GM21515 (cell line): Measurements from ENCODE around the gene UNC45B.
"Not testable (repeated sequence)": the region's sequence is repeated elsewhere in the genome, so short reads cannot be mapped to it uniquely, and the experiment has no call there.

Experiments used
- ATAC-seq: cut with Tn5 transposase; IDR thresholded peaks from one replicate; pipeline ENCODE4 v1.9.1; 2021; ENCODE audit not compliant: unreplicated experiment

UNC45B gene

GRCh38 chr17:35138218-35138617, 9.4 kb upstream of the UNC45B start:
- ATAC-seq: no peak

GRCh38 chr17:35141681-35142466, 5.7 kb upstream of the UNC45B start, which contains the start of gene NLE1:
Gene NLE1, minus strand, starts transcription at chr17:35142303. Its CDS starts 28 bp downstream, at chr17:35142275.
- ATAC-seq: peak; percentile 86

- no peak for ATAC-seq
These were observed 5.2 kb upstream of the UNC45B start for GRCh38 chr17:35142467-35142796.

- ATAC-seq: no peak
These were observed 2.8 kb upstream of the UNC45B start for GRCh38 chr17:35144840-35145239.

GRCh38 chr17:35146214-35146833, 1.3 kb upstream of the UNC45B start:
- no peak for ATAC-seq

- ATAC-seq: no peak
These were observed 527 bp downstream of the UNC45B start for GRCh38 chr17:35148144-35148543.

GRCh38 chr17:35149941-35150340, 2.3 kb downstream of the UNC45B start:
- ATAC-seq: no peak

- ATAC-seq: not testable (repeated sequence)
These were observed 3.5 kb downstream of the UNC45B start for GRCh38 chr17:35151080-35151479.

GRCh38 chr17:35152421-35153140, 5.0 kb downstream of the UNC45B start:
- ATAC-seq: no peak

GRCh38 chr17:35154196-35155165, 6.9 kb downstream of the UNC45B start:
- no peak for ATAC-seq

GRCh38 chr17:35155246-35155645, 7.6 kb downstream of the UNC45B start:
- no peak for ATAC-seq

- ATAC-seq: no peak
These were observed 12.3 kb downstream of the UNC45B start for GRCh38 chr17:35159940-35160339.

- no peak for ATAC-seq
These were observed 13.0 kb downstream of the UNC45B start for GRCh38 chr17:35160354-35161201.

- no peak for ATAC-seq
These were observed 13.7 kb downstream of the UNC45B start for GRCh38 chr17:35161281-35161761.

- ATAC-seq: no peak
These were observed 15.1 kb downstream of the UNC45B start for GRCh38 chr17:35162755-35163154.

- ATAC-seq: no peak
These were observed 16.3 kb downstream of the UNC45B start for GRCh38 chr17:35163886-35164285.

- ATAC-seq: no peak
These were observed 17.1 kb downstream of the UNC45B start for GRCh38 chr17:35164716-35165115.

- no peak for ATAC-seq
These were observed 18.9 kb downstream of the UNC45B start for GRCh38 chr17:35166526-35166925.

GRCh38 chr17:35167046-35167445, 19.4 kb downstream of the UNC45B start:
- no peak for ATAC-seq

- ATAC-seq: no peak
These were observed 20.0 kb downstream of the UNC45B start for GRCh38 chr17:35167666-35168065.
